Fibroblast of lung (primary cell): Measurements from ENCODE around the gene CSF1R. TPM values are rescaled to one million over a fixed set of nuclear protein-coding genes. Genes with fewer than 3 reads are reported as not detected.
A peak's percentile ranks its signal among the peaks of the same experiment; 100 is the strongest.

Experiments used
- DNase-seq, 2 donors: peaks; one replicate each; pipeline versions ENCODE4 v3.0.0 to v3.0.0-alpha.2; 2010; ENCODE audit warnings: low read depth in 2 of 2
- H2AFZ ChIP-seq: 2 replicates; pipeline ENCODE4 v1.5.1; 2012; ENCODE audit warnings: low read length, control low read depth, inconsistent platforms
- H3K27ac ChIP-seq: 2 replicates; pipeline ENCODE4 v1.5.1; 2011; ENCODE audit warnings: low read length, control low read depth; ENCODE audit not compliant: insufficient read depth
- H3K27me3 ChIP-seq: 2 replicates; pipeline ENCODE4 v1.5.1; 2011; ENCODE audit warnings: mild to moderate bottlenecking, low read length; ENCODE audit not compliant: control insufficient read depth, insufficient read depth
- H3K36me3 ChIP-seq: 2 replicates; pipeline ENCODE4 v1.5.1; 2011; ENCODE audit warnings: low read length; ENCODE audit not compliant: control insufficient read depth, insufficient read depth
- H3K4me1 ChIP-seq: 2 replicates; pipeline ENCODE4 v1.5.1; 2011; ENCODE audit warnings: low read length; ENCODE audit not compliant: control insufficient read depth, insufficient read depth; ENCODE audit errors: extremely low read depth
- H3K4me2 ChIP-seq: 2 replicates; pipeline ENCODE4 v1.5.1; 2011; ENCODE audit warnings: low read length, control low read depth; ENCODE audit not compliant: insufficient read depth; ENCODE audit errors: extremely low read depth
- H3K4me3 ChIP-seq, 4 experiments: fragments of 200-600 bp in 1 of 4; sonication (generic) in 1 of 4; replicated peaks in 1 of 4; 2 replicates each; pipeline ENCODE4 v1.5.1; 2011 to 2016; ENCODE audit warnings: low read length in 4 of 4, low read depth in 3 of 4, mild to moderate bottlenecking in 3 of 4, control low read depth in 2 of 4, inconsistent platforms in 1 of 4, mixed read lengths in 1 of 4; ENCODE audit not compliant: insufficient read depth in 1 of 4; ENCODE audit errors: control extremely low read depth in 1 of 4
- H3K79me2 ChIP-seq: 2 replicates; pipeline ENCODE4 v1.5.1; 2012; ENCODE audit warnings: mild to moderate bottlenecking, low read length, inconsistent platforms; ENCODE audit not compliant: control insufficient read depth, insufficient read depth
- H3K9ac ChIP-seq: 2 replicates; pipeline ENCODE4 v1.5.1; 2011; ENCODE audit warnings: mild to moderate bottlenecking, low read length, control low read depth; ENCODE audit not compliant: insufficient read depth
- H3K9me3 ChIP-seq: 2 replicates; pipeline ENCODE4 v1.5.1; 2012; ENCODE audit warnings: low read depth, low read length; ENCODE audit not compliant: control insufficient read depth, insufficient read depth
- H4K20me1 ChIP-seq: 2 replicates; pipeline ENCODE4 v1.5.1; 2011; ENCODE audit warnings: low read length; ENCODE audit not compliant: control insufficient read depth, insufficient read depth; ENCODE audit errors: extremely low read depth
- CTCF ChIP-seq, 2 donors: IDR thresholded peaks in 1 of 2; conservative IDR thresholded peaks in 1 of 2; 1 replicate in 1 of 2; 2 replicates in 1 of 2; pipeline ENCODE4 v1.5.1; 2011 to 2012; ENCODE audit warnings: low read length in 2 of 2, control low read depth in 1 of 2, inconsistent platforms in 1 of 2, low read depth in 1 of 2, mild to moderate bottlenecking in 1 of 2
- EZH2 ChIP-seq: IDR thresholded peaks from 2 replicates; pipeline ENCODE4 v1.5.1; 2012; ENCODE audit warnings: low read length, control low read depth, mild to moderate bottlenecking; ENCODE audit errors: missing control alignments
- polyA minus RNA-seq: library from RNA; depleted of rRNA, polyadenylated mRNA; stranded (reverse); fragments of >200 nt; gene quantifications from 2 replicates; pipeline ENCODE4 v1.2.3, GENCODE V29; 2011; ENCODE audit warnings: low replicate concordance
- polyA plus RNA-seq, 2 donors: library from polyadenylated mRNA; depleted of rRNA in 1 of 2; stranded (reverse) in 1 of 2; unstranded in 1 of 2; fragments of >200 nt; gene quantifications; 2 replicates each; pipeline ENCODE4 v1.2.1, GENCODE V29; 2011 to 2012; ENCODE audit warnings: missing spikeins in 1 of 2
- total RNA-seq: library from RNA; depleted of rRNA; stranded (reverse); fragments of >200 nt; gene quantifications from 2 replicates; pipeline ENCODE4 v1.2.1, GENCODE V29; 2014

Gene CSF1R
- total RNA-seq: not detected in 2 replicates
- polyA plus RNA-seq: 0.07 and 0.15 TPM in 2 replicates
- 0.22 and 0.24 TPM in 2 replicates for polyA plus RNA-seq (2012)
- not detected in 2 replicates for polyA minus RNA-seq

GRCh38 chr5:150085950-150086715 is at the start of gene CSF1R:
Gene CSF1R, minus strand, starts transcription at chr5:150086554. Its CDS starts 127 bp downstream, at chr5:150086427.
- no peak within 1 kb of the TSS for H3K4me2 ChIP-seq
- no peaks in the 10 kb centered on the region for H3K4me1 ChIP-seq
- no peaks in the 10 kb centered on the region for H4K20me1 ChIP-seq
- H3K9ac ChIP-seq: no peak within 1 kb of the TSS
- no peaks in the 10 kb centered on the region for H3K79me2 ChIP-seq
- no peak within 1 kb of the TSS for H3K27ac ChIP-seq
- TF ChIP-seq EZH2 (no peak), CTCF (conservative IDR thresholded peaks at IDR 0.05 in 1 of 2, IDR thresholded peaks at IDR 0.05 in 1 of 2; ENCODE audit: low read depth in 1 of 2, low read length in 2 of 2) (no peak)
- peaks cover 15% of the 10 kb centered on the region for H3K27me3 ChIP-seq
- H3K9me3 ChIP-seq: no peaks in the 10 kb centered on the region
- H2AFZ ChIP-seq: no peak within 1 kb of the TSS
- no peak within 1 kb of the TSS for H3K4me3 ChIP-seq
- DNase-seq: no peak
- H3K36me3 ChIP-seq: no peaks in the 10 kb centered on the region

GRCh38 chr5:150135557-150136304 is 49.4 kb upstream of the CSF1R start:
- Histone ChIP-seq H3K27ac (peak overlapping the region; percentile 99), H3K9ac (peak overlapping the region; percentile 13), H4K20me1 (no peaks in the 10 kb centered on the region), H3K4me3 (no peak overlapping the region), H3K36me3 (peaks cover 42% of the 10 kb centered on the region), H3K4me1 (peaks cover 85% of the 10 kb centered on the region), H3K79me2 (peaks cover 68% of the 10 kb centered on the region), H3K27me3 (no peaks in the 10 kb centered on the region), H3K9me3 (no peaks in the 10 kb centered on the region), H3K4me2 (no peak overlapping the region), H2AFZ (no peak overlapping the region)
- TF ChIP-seq EZH2 (no peak), CTCF (conservative IDR thresholded peaks at IDR 0.05 in 1 of 2, IDR thresholded peaks at IDR 0.05 in 1 of 2; ENCODE audit: low read depth in 1 of 2, low read length in 2 of 2) (no peak)
- no peak for DNase-seq

- H3K27me3 ChIP-seq: no peaks in the 10 kb centered on the region
- DNase-seq: no peak
- no peaks in the 10 kb centered on the region for H4K20me1 ChIP-seq
- H3K36me3 ChIP-seq: peaks cover 54% of the 10 kb centered on the region
- H3K27ac ChIP-seq: peak overlapping the region; percentile 99
- no peak overlapping the region for H2AFZ ChIP-seq
- no peak for TF ChIP-seq CTCF (conservative IDR thresholded peaks at IDR 0.05 in 1 of 2, IDR thresholded peaks at IDR 0.05 in 1 of 2; ENCODE audit: low read depth in 1 of 2, low read length in 2 of 2)
- no peak for TF ChIP-seq EZH2
- peak overlapping the region; percentile 8 for H3K9ac ChIP-seq
- H3K4me2 ChIP-seq: no peak overlapping the region
- no peak overlapping the region for H3K4me3 ChIP-seq
- no peaks in the 10 kb centered on the region for H3K9me3 ChIP-seq
- peaks cover 83% of the 10 kb centered on the region for H3K4me1 ChIP-seq
- peaks cover 62% of the 10 kb centered on the region for H3K79me2 ChIP-seq
Observed at GRCh38 chr5:150134198-150134588, 47.8 kb upstream of the CSF1R start.
